Large intestine (tissue), 3 donors: Measurements from ENCODE around the gene PCLAF. TPM values are rescaled to one million over a fixed set of nuclear protein-coding genes. Genes with fewer than 3 reads are reported as not detected.
"Not testable (repeated sequence)": the region's sequence is repeated elsewhere in the genome, so short reads cannot be mapped to it uniquely, and the experiment has no call there.

ENCODE experiments used
- DNase-seq, 2 donors: peaks; one replicate each; pipeline versions ENCODE4 v3.0.0 to v3.0.0-alpha.2; 2013
- H3K27ac ChIP-seq: one replicate; pipeline ENCODE4 v1.5.1; 2013; ENCODE audit warnings: low read length
- H3K27me3 ChIP-seq: 2 replicates; pipeline ENCODE4 v1.6.1; 2013; ENCODE audit warnings: low read length; ENCODE audit not compliant: control insufficient read depth, insufficient read depth
- H3K36me3 ChIP-seq: 2 replicates; pipeline ENCODE4 v1.6.1; 2013; ENCODE audit warnings: low read length; ENCODE audit not compliant: control insufficient read depth, insufficient read depth
- H3K4me1 ChIP-seq: one replicate; pipeline ENCODE4 v1.6.1; 2013; ENCODE audit warnings: low read length; ENCODE audit not compliant: control insufficient read depth, insufficient read depth
- H3K4me3 ChIP-seq: one replicate; pipeline ENCODE4 v1.5.1; 2013; ENCODE audit warnings: low read length
- H3K9me3 ChIP-seq: one replicate; pipeline ENCODE4 v1.6.1; 2013; ENCODE audit warnings: mild to moderate bottlenecking, low read depth, low read length, moderate library complexity; ENCODE audit not compliant: control insufficient read depth
- WGBS: methylation state at CpG from one replicate; pipeline ENCODE4 v1.1.5; 2013; ENCODE audit warnings: low lambda C conversion rate; ENCODE audit not compliant: insufficient coverage; 5-methylcytosine and 5-hydroxymethylcytosine counted together
- polyA plus RNA-seq: library from polyadenylated mRNA; unstranded; fragments of 120-200 nt; gene quantifications from one replicate; pipeline ENCODE4 v1.2.1, GENCODE V29; 2013

Gene PCLAF
- polyA plus RNA-seq, 1 donor, result 33.3 TPM

GRCh38 chr15:64400583-64400982 is 19.3 kb upstream of the PCLAF start:
- Histone ChIP-seq H3K4me3 (no peak overlapping the region), H3K36me3 (peaks cover 58% of the 10 kb centered on the region), H3K27ac (no peak overlapping the region), H3K4me1 (no peaks in the 10 kb centered on the region), H3K27me3 (no peaks in the 10 kb centered on the region), H3K9me3 (no peaks in the 10 kb centered on the region)
- 100% methylated on average over 2 of the region's 2 CpGs for WGBS
- DNase-seq, result no peak

GRCh38 chr15:64398575-64398974 is 17.3 kb upstream of the PCLAF start:
- H3K27ac ChIP-seq, result no peak overlapping the region
- WGBS, result 86% methylated on average over 1 of the region's 2 CpGs
- DNase-seq, result no peak
- H3K4me1 ChIP-seq, result no peaks in the 10 kb centered on the region
- peaks cover 58% of the 10 kb centered on the region for H3K36me3 ChIP-seq
- H3K27me3 ChIP-seq, result no peaks in the 10 kb centered on the region
- H3K4me3 ChIP-seq, result no peak overlapping the region
- H3K9me3 ChIP-seq, result no peaks in the 10 kb centered on the region

- Histone ChIP-seq H3K27ac (no peak overlapping the region), H3K9me3 (no peaks in the 10 kb centered on the region), H3K4me3 (no peak overlapping the region), H3K36me3 (peaks cover 55% of the 10 kb centered on the region), H3K27me3 (no peaks in the 10 kb centered on the region), H3K4me1 (no peaks in the 10 kb centered on the region)
- no peak for DNase-seq
- 95% methylated on average over 5 of the region's 5 CpGs for WGBS
Measured at GRCh38 chr15:64396789-64397188, 15.5 kb upstream of the PCLAF start.

GRCh38 chr15:64392471-64392870 is 11.2 kb upstream of the PCLAF start:
- no CpG with 5 or more reads among the region's 3 CpGs for WGBS
- H3K4me3 ChIP-seq, DNase-seq, H3K4me1 ChIP-seq, H3K27me3 ChIP-seq, H3K9me3 ChIP-seq, H3K27ac ChIP-seq: not testable (repeated sequence)
- peaks cover 24% of the 10 kb centered on the region for H3K36me3 ChIP-seq

- no peaks in the 10 kb centered on the region for H3K4me1 ChIP-seq
- H3K4me3 ChIP-seq, result no peak overlapping the region
- peaks cover 4% of the 10 kb centered on the region for H3K36me3 ChIP-seq
- no peak for DNase-seq
- H3K27me3 ChIP-seq, result no peaks in the 10 kb centered on the region
- no peak overlapping the region for H3K27ac ChIP-seq
- no peaks in the 10 kb centered on the region for H3K9me3 ChIP-seq
- 96% methylated on average over 4 of the region's 5 CpGs for WGBS
Measured at GRCh38 chr15:64389036-64389435, 7.8 kb upstream of the PCLAF start.

GRCh38 chr15:64387562-64388168 is 6.4 kb upstream of the PCLAF start, which contains the start of gene TRIP4:
TRIP4 (plus strand) TSS chr15:64387836; CDS start chr15:64387864, 28 bp downstream.
- Histone ChIP-seq H3K4me3 (peak within 1 kb of the TSS; percentile 68), H3K9me3 (no peaks in the 10 kb centered on the region), H3K36me3 (no peaks in the 10 kb centered on the region), H3K27me3 (no peaks in the 10 kb centered on the region), H3K4me1 (no peaks in the 10 kb centered on the region), H3K27ac (peak within 1 kb of the TSS; percentile 56)
- no CpG with 5 or more reads among the region's 35 CpGs for WGBS
- DNase-seq, result peak; percentile 96 to 98

GRCh38 chr15:64386291-64386690 is 5.0 kb upstream of the PCLAF start:
- H3K4me3 ChIP-seq, result no peak overlapping the region
- H3K4me1 ChIP-seq, result no peaks in the 10 kb centered on the region
- no peak for DNase-seq
- H3K27ac ChIP-seq, result no peak overlapping the region
- no peaks in the 10 kb centered on the region for H3K36me3 ChIP-seq
- no CpG with 5 or more reads among the region's 7 CpGs for WGBS
- no peaks in the 10 kb centered on the region for H3K9me3 ChIP-seq
- H3K27me3 ChIP-seq, result no peaks in the 10 kb centered on the region

GRCh38 chr15:64383760-64384159 is 2.5 kb upstream of the PCLAF start:
- no peak for DNase-seq
- H3K27ac ChIP-seq, result no peak overlapping the region
- 81% methylated on average over 2 of the region's 2 CpGs for whole genome bisulfite sequencing

GRCh38 chr15:64380130-64380870 is 941 bp downstream of the PCLAF start:
- no CpG with 5 or more reads among the region's 11 CpGs for WGBS
- H3K4me3 ChIP-seq, result peak overlapping the region; percentile 78

More at GRCh38 chr15:64383760-64384159, 2.5 kb upstream of the PCLAF start:
- Histone ChIP-seq H3K27me3 (no peaks in the 10 kb centered on the region), H3K4me1 (peaks cover 2% of the 10 kb centered on the region), H3K36me3 (no peaks in the 10 kb centered on the region), H3K9me3 (no peaks in the 10 kb centered on the region), H3K4me3 (no peak overlapping the region)

GRCh38 chr15:64379216-64379960 is 1.9 kb downstream of the PCLAF start:
- peaks cover 2% of the 10 kb centered on the region for H3K4me1 ChIP-seq
- H3K9me3 ChIP-seq, result no peaks in the 10 kb centered on the region
- H3K27me3 ChIP-seq, result no peaks in the 10 kb centered on the region
- DNase-seq, result no peak
- no peak overlapping the region for H3K4me3 ChIP-seq
- WGBS, result 100% methylated on average over 1 of the region's 9 CpGs
- peaks cover 3% of the 10 kb centered on the region for H3K36me3 ChIP-seq
- no peak overlapping the region for H3K27ac ChIP-seq

More at GRCh38 chr15:64380130-64380870, 941 bp downstream of the PCLAF start:
- not testable (repeated sequence) for DNase-seq, H3K27ac ChIP-seq, H3K36me3 ChIP-seq, H3K4me1 ChIP-seq, H3K9me3 ChIP-seq, H3K27me3 ChIP-seq
